Bronchial epithelial cell (primary cell): ENCODE measurements around the gene HOXC10. TPM values are rescaled to one million over a fixed set of nuclear protein-coding genes. Genes with fewer than 3 reads are reported as not detected.

Experiments used
- DNase-seq: peaks from one replicate; pipeline ENCODE4 v3.0.0-alpha.2; 2010; ENCODE audit warnings: low read depth
- FAIRE-seq: peaks from 2 replicates; lab custom pipeline; 2011; peaks lifted over from hg19 to GRCh38; lab: Jason Lieb, UNC
- H3K27me3 ChIP-seq: 2 replicates; pipeline ENCODE4 v1.5.1; 2011; ENCODE audit warnings: low read length; ENCODE audit not compliant: control insufficient read depth, insufficient read depth
- H3K36me3 ChIP-seq: 2 replicates; pipeline ENCODE4 v1.5.1; 2011; ENCODE audit warnings: low read length; ENCODE audit not compliant: control insufficient read depth, insufficient read depth
- H3K4me3 ChIP-seq: 2 replicates; pipeline ENCODE4 v1.5.1; 2011; ENCODE audit warnings: mild to moderate bottlenecking, low read depth, low read length, control low read depth
- total RNA-seq: library from RNA; depleted of rRNA; stranded (reverse); fragments of >200 nt; gene quantifications from 2 replicates; pipeline ENCODE4 v1.2.1, GENCODE V29; 2014
- TF ChIP-seq, protein P1 (sequence below): IDR thresholded peaks from 2 replicates; pipeline ENCODE4 v1.5.1; 2011; ENCODE audit warnings: mild to moderate bottlenecking, moderate library complexity, low read length, control low read depth, inconsistent platforms; ENCODE audit not compliant: insufficient read depth, severe bottlenecking

The HOXC10 gene
- total RNA-seq, 1 donor from 2014 or later: not detected

DNA sequence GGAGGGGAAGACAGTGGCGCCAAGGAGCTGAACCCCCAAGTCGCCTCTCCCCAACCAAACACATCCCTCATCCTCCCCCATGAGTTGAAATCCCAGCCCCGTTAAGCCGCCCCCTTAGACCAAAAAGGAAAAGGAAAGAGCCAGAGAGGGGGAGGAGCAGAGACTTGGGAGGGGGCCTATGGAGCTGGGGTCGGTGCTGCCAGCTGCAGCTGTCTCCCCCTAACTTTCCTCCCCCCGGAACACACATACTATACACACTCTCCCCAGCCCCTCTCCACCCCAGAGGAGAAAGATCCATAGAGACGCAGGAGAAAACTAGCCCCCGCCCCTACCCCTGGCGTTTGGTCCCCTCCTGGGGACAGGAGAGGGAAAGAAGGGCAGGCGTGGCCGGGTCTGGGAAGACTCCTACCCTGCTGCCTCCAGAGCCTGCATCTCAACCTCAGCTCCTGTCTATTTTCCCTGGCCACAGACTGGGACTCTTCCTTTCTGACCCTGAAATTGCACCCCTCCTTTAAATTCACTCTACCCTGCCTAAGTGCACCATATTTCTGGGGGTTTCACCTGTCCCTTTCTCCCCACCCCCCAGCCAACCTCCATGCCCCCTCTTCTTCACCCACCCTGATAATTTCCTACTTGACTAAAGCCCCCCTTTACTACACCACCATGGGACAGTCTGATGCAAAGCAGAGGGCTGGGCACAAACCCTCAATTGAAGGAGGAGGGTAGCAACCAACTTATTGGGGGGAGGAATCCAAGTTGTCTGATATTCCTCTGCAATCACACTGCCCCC is 13.4 kb downstream of the HOXC10 start:
- Histone ChIP-seq H3K4me3 (no peak overlapping the region), H3K27me3 (peaks cover 91% of the 10 kb centered on the region), H3K36me3 (no peaks in the 10 kb centered on the region)
- DNase-seq: no peak
- FAIRE-seq: no peak
- TF ChIP-seq, protein P1, sequence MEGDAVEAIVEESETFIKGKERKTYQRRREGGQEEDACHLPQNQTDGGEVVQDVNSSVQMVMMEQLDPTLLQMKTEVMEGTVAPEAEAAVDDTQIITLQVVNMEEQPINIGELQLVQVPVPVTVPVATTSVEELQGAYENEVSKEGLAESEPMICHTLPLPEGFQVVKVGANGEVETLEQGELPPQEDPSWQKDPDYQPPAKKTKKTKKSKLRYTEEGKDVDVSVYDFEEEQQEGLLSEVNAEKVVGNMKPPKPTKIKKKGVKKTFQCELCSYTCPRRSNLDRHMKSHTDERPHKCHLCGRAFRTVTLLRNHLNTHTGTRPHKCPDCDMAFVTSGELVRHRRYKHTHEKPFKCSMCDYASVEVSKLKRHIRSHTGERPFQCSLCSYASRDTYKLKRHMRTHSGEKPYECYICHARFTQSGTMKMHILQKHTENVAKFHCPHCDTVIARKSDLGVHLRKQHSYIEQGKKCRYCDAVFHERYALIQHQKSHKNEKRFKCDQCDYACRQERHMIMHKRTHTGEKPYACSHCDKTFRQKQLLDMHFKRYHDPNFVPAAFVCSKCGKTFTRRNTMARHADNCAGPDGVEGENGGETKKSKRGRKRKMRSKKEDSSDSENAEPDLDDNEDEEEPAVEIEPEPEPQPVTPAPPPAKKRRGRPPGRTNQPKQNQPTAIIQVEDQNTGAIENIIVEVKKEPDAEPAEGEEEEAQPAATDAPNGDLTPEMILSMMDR: no peak

DNA sequence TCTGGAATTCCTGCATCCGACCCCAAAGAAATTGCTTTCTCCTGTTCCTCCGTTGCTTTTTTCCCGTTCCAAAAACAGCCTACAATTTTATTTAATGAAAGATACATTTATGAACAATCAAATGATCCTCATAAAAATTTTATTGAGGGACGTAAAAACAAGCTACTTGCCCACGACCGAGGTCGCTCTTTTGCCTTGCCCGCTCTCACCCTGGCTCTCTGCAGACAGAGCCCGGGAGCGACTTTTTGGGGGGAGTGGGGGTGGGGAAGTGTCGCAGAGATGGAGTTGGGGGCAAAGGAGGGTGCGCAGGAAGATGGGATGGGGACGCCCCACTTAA is 13.9 kb downstream of the HOXC10 start:
- H3K4me3 ChIP-seq: no peak overlapping the region
- H3K27me3 ChIP-seq: peaks cover 89% of the 10 kb centered on the region
- H3K36me3 ChIP-seq: no peaks in the 10 kb centered on the region
- FAIRE-seq (no peak), DNase-seq (no peak)
- TF ChIP-seq, protein P1: no peak

DNA sequence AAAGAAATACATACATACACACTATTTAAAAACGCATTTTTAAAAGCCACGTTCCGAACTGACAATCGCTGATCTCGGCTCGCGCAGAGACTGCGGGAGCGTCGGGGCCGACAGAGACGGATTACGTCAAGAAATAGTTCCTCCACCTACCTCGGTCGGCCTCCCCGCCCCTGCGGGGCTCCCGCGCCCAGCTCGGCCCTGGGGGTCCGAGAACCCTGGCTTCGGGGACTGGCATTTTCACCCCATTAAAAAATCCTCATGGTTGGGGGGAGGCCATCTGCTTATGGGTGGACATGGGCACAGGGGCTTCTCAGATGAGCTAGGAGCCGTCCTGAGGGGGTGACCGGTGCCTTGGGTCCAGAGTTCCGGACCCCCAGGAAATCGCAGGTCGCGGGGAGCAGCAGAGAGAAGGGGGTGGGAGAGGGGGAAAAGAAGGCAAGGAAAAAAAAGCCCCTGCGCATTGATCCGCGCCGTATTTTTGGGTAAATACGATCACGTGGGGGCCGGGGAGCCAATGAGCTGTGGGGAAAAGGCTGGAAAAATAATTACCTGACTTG is 14.7 kb downstream of the HOXC10 start:
- TF ChIP-seq, protein P1: no peak
- DNase-seq (no peak), FAIRE-seq (no peak)
- Histone ChIP-seq H3K36me3 (no peaks in the 10 kb centered on the region), H3K27me3 (peaks cover 89% of the 10 kb centered on the region), H3K4me3 (no peak overlapping the region)

DNA sequence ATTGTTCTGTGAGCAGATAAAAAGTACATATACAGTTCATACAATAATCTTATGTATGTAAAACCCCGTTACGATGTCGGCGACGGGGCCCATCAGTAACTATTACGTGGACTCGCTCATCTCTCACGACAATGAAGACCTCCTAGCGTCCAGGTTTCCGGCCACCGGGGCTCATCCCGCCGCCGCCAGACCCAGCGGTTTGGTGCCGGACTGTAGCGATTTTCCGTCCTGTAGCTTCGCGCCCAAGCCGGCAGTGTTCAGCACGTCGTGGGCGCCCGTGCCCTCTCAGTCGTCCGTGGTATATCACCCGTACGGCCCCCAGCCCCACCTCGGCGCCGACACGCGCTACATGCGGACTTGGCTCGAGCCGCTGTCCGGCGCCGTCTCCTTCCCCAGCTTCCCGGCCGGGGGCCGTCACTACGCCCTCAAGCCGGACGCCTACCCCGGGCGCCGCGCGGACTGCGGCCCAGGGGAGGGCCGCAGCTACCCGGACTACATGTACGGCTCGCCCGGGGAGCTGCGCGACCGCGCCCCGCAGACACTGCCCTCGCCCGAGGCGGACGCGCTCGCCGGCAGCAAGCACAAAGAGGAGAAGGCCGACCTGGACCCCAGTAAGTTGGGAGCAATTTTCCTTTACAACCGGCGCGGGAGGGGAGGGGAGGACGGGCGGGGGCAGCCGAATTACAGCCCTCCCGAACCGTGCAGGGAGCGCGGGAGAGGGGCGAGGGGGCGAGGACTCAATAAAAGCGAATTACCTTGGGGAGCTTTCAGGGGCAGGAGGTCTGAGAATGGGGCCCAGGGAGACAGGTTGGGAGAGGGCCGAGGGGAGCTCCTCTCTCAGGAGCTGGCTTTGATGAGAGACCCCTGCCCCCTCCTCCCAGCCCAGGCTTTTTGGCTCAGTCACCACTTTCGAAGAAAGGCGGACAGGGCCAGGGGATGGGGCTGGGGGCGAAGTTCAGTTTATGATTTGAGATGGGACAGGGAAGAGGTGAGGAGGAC is 15.5 kb downstream of the HOXC10 start, which contains the start of gene HOXC9:
Gene HOXC9, plus strand, starts transcription at position 46 of the 999 bp plus-strand sequence. Its CDS starts 28 bp downstream, at position 74.
- no peak for DNase-seq

More for the DNA sequence above, 15.5 kb downstream of the HOXC10 start, which contains the start of gene HOXC9:
- FAIRE-seq: no peak
- no peaks in the 10 kb centered on the region for H3K36me3 ChIP-seq
- TF ChIP-seq, protein P1: no peak
- H3K27me3 ChIP-seq: peaks cover 89% of the 10 kb centered on the region
- H3K4me3 ChIP-seq: no peak within 1 kb of the TSS
